ENCODE data around the gene SEMA6D.

DNA sequence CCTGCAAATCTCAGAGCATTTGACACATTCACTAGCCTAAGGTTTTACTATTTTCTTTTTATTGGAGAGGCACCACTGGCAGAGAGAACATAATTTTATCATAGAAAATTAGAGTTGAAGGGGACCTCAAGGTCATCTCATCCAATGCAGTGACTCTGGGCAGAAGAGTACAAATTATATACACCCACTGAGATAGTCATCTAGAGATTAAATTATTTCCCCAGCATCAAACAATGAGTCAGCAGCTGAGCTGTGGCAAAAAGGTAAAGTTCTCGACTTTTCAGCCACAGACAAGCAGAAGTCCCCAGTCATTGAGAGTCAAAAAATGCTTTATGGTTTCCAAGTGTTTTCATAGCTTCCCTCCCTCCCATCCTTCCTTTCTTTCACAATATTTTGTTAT is 39.3 kb upstream of the SEMA6D start:
- TF ChIP-seq, protein P1, sequence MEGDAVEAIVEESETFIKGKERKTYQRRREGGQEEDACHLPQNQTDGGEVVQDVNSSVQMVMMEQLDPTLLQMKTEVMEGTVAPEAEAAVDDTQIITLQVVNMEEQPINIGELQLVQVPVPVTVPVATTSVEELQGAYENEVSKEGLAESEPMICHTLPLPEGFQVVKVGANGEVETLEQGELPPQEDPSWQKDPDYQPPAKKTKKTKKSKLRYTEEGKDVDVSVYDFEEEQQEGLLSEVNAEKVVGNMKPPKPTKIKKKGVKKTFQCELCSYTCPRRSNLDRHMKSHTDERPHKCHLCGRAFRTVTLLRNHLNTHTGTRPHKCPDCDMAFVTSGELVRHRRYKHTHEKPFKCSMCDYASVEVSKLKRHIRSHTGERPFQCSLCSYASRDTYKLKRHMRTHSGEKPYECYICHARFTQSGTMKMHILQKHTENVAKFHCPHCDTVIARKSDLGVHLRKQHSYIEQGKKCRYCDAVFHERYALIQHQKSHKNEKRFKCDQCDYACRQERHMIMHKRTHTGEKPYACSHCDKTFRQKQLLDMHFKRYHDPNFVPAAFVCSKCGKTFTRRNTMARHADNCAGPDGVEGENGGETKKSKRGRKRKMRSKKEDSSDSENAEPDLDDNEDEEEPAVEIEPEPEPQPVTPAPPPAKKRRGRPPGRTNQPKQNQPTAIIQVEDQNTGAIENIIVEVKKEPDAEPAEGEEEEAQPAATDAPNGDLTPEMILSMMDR (IDR thresholded peaks at IDR 0.05; ENCODE audit: extremely low read depth in 1 of 2, insufficient read depth in 1 of 2, low read depth in 1 of 2, low read length in 2 of 2) = no peak
- TF ChIP-seq POLR2A (IDR thresholded peaks at IDR 0.05; ENCODE audit: low read depth, low read length) (no peak), GATA2 (IDR thresholded peaks at IDR 0.05; ENCODE audit: insufficient read depth, insufficient read length, low read depth, low read length) (no peak), POLR2AphosphoS5 (IDR thresholded peaks at IDR 0.05; ENCODE audit: insufficient read depth, low read depth, low read length) (no peak)

Data from endothelial cell of umbilical vein (primary cell).